ENCODE results near the gene SH3RF1. TPM values are rescaled to one million over a fixed set of nuclear protein-coding genes. Genes with fewer than 3 reads are reported as not detected.

SH3RF1 gene
- total RNA-seq, 2 donors from 2014 or later, result 37.6 to 68.8 TPM

GRCh38 chr4:169245061-169245460, 25.7 kb downstream of the SH3RF1 start:
- Histone ChIP-seq H3K27ac (ENCODE audit: low read depth, low read length) (no peak overlapping the region), H3K9ac (ENCODE audit: extremely low read depth, low read length, poor library complexity, severe bottlenecking) (no peak overlapping the region), H3K36me3 (ENCODE audit: control insufficient read depth, insufficient read depth, low read length) (peaks cover 35% of the 10 kb centered on the region), H3K9me3 (ENCODE audit: control insufficient read depth, low read length) (peaks cover 11% of the 10 kb centered on the region), H3K27me3 (ENCODE audit: control insufficient read depth, insufficient read depth, low read length, poor library complexity, severe bottlenecking) (no peaks in the 10 kb centered on the region), H3K4me1 (ENCODE audit: control insufficient read depth, insufficient read depth, low read length) (peaks cover 3% of the 10 kb centered on the region), H3K4me3 (ENCODE audit: low read length) (no peak overlapping the region)
- 86 to 100% methylated on average over 1 to 2 of the region's 2 CpGs for WGBS, 2 experiments (ENCODE audit: insufficient coverage in 1 of 2, insufficient read length in 1 of 2)
- TF ChIP-seq CTCF (conservative IDR thresholded peaks at IDR 0.05), result no peak
- Mint-ChIP-seq H3K4me3 (no peak overlapping the region), H3K36me3 (ENCODE audit: low read depth) (peaks cover 23% of the 10 kb centered on the region), H3K4me1 (peaks cover 29% of the 10 kb centered on the region), H3K9me3 (peaks cover 6% of the 10 kb centered on the region), H3K27ac (no peak overlapping the region), H3K27me3 (ENCODE audit: insufficient read depth) (no peaks in the 10 kb centered on the region)
- no peak for DNase-seq

GRCh38 chr4:169243825-169244609, 26.7 kb downstream of the SH3RF1 start:
- no peaks in the 10 kb centered on the region for H3K27me3 ChIP-seq (ENCODE audit: control insufficient read depth, insufficient read depth, low read length, poor library complexity, severe bottlenecking)
- H3K4me1 Mint-ChIP-seq, result peaks cover 22% of the 10 kb centered on the region
- H3K36me3 Mint-ChIP-seq (ENCODE audit: low read depth), result peaks cover 15% of the 10 kb centered on the region
- no peaks in the 10 kb centered on the region for H3K27me3 Mint-ChIP-seq (ENCODE audit: insufficient read depth)
- peak overlapping the region; percentile 15 for H3K4me3 ChIP-seq (ENCODE audit: low read length)
- peaks cover 3% of the 10 kb centered on the region for H3K4me1 ChIP-seq (ENCODE audit: control insufficient read depth, insufficient read depth, low read length)
- H3K9me3 Mint-ChIP-seq, result peaks cover 6% of the 10 kb centered on the region
- TF ChIP-seq CTCF (conservative IDR thresholded peaks at IDR 0.05), result no peak
- H3K27ac Mint-ChIP-seq, result peak overlapping the region; percentile 59
- H3K9me3 ChIP-seq (ENCODE audit: control insufficient read depth, low read length), result peaks cover 5% of the 10 kb centered on the region
- peak overlapping the region; percentile 8 for H3K4me3 Mint-ChIP-seq
- peaks cover 35% of the 10 kb centered on the region for H3K36me3 ChIP-seq (ENCODE audit: control insufficient read depth, insufficient read depth, low read length)
- H3K9ac ChIP-seq (ENCODE audit: extremely low read depth, low read length, poor library complexity, severe bottlenecking), result peak overlapping the region; percentile 6
- H3K27ac ChIP-seq (ENCODE audit: low read depth, low read length), result peak overlapping the region; percentile 98
- no peak for DNase-seq
- WGBS, 2 experiments (ENCODE audit: insufficient coverage in 1 of 2, insufficient read length in 1 of 2), result 40 to 55% methylated on average over 1 to 2 of the region's 2 CpGs

GRCh38 chr4:169241464-169241863, 29.3 kb downstream of the SH3RF1 start:
- DNase-seq, result no peak
- H3K27me3 Mint-ChIP-seq (ENCODE audit: insufficient read depth), result no peaks in the 10 kb centered on the region
- no peak overlapping the region for H3K4me3 ChIP-seq (ENCODE audit: low read length)
- no peak overlapping the region for H3K4me3 Mint-ChIP-seq
- no peak overlapping the region for H3K9ac ChIP-seq (ENCODE audit: extremely low read depth, low read length, poor library complexity, severe bottlenecking)
- no peak for TF ChIP-seq CTCF (conservative IDR thresholded peaks at IDR 0.05)
- peaks cover 5% of the 10 kb centered on the region for H3K9me3 ChIP-seq (ENCODE audit: control insufficient read depth, low read length)
- H3K36me3 Mint-ChIP-seq (ENCODE audit: low read depth), result peaks cover 11% of the 10 kb centered on the region
- no peak overlapping the region for H3K27ac Mint-ChIP-seq
- H3K36me3 ChIP-seq (ENCODE audit: control insufficient read depth, insufficient read depth, low read length), result peaks cover 44% of the 10 kb centered on the region
- WGBS, 2 experiments (ENCODE audit: insufficient coverage in 1 of 2, insufficient read length in 1 of 2), result 97 to 100% methylated on average over 2 of the region's 2 CpGs
- peaks cover 12% of the 10 kb centered on the region for H3K4me1 Mint-ChIP-seq
- peaks cover 3% of the 10 kb centered on the region for H3K4me1 ChIP-seq (ENCODE audit: control insufficient read depth, insufficient read depth, low read length)
- H3K27ac ChIP-seq (ENCODE audit: low read depth, low read length), result no peak overlapping the region
- H3K9me3 Mint-ChIP-seq, result no peaks in the 10 kb centered on the region
- no peaks in the 10 kb centered on the region for H3K27me3 ChIP-seq (ENCODE audit: control insufficient read depth, insufficient read depth, low read length, poor library complexity, severe bottlenecking)

Data from endodermal cell (in vitro differentiated cells).